K562 (cell line): ENCODE results near the gene PRCC. TPM values are rescaled to one million over a fixed set of nuclear protein-coding genes. Genes with fewer than 3 reads are reported as not detected.

Source experiments
- CHCHD3 ChIP-seq: fragments of 250-450 bp; sonication (Bioruptor Pico); IDR thresholded peaks from 2 replicates; pipeline ENCODE4 v2.1.2; 2022; ENCODE audit warnings: mild to moderate bottlenecking
- CHD4 ChIP-seq: fragments of 200-600 bp; sonication (generic); IDR thresholded peaks from 3 replicates; pipeline ENCODE4 v1.6.1; 2012; ENCODE audit warnings: low read depth, mild to moderate bottlenecking, mixed read lengths, low read length, inconsistent platforms; ENCODE audit not compliant: insufficient read depth, insufficient replicate concordance, poor library complexity, severe bottlenecking
- FOSL1 ChIP-seq: fragments of 200-800 bp; sonication (Bioruptor generic); conservative IDR thresholded peaks from 2 replicates; pipeline ENCODE4 v1.6.1; 2016; ENCODE audit warnings: missing genetic modification characterization, missing compliant biosample characterization
- FOXK2 ChIP-seq, 2 experiments: fragments of 450-650 bp; IDR thresholded peaks in 1 of 2; conservative IDR thresholded peaks in 1 of 2; 2 replicates each; pipeline ENCODE4 v1.6.1; 2016; ENCODE audit warnings: low read depth in 2 of 2, mild to moderate bottlenecking in 1 of 2
- HNRNPUL1 ChIP-seq: fragments of 200-400 bp; formaldehyde crosslinking; IDR thresholded peaks from 2 replicates; pipeline ENCODE4 v1.6.1; 2017; ENCODE audit warnings: low read length
- ILF3 ChIP-seq: fragments of 450-650 bp; IDR thresholded peaks from 2 replicates; pipeline ENCODE4 v1.6.1; 2018; ENCODE audit warnings: antibody characterized with exemption, mild to moderate bottlenecking, moderate library complexity, borderline replicate concordance
- ILK ChIP-seq: fragments of 450-650 bp; IDR thresholded peaks from 2 replicates; pipeline ENCODE4 v1.6.1; 2016; ENCODE audit warnings: missing genetic modification characterization, low read depth, mild to moderate bottlenecking, missing compliant biosample characterization, moderate library complexity, borderline replicate concordance
- KDM2B ChIP-seq: fragments of 250-450 bp; sonication (Bioruptor Pico); IDR thresholded peaks from 2 replicates; pipeline ENCODE4 v1.8.0; 2021; ENCODE audit warnings: mild to moderate bottlenecking, moderate library complexity
- MAZ ChIP-seq, 2 experiments: fragments of 450-650 bp in 1 of 2; sonication (generic) in 1 of 2; formaldehyde crosslinking; IDR thresholded peaks in 1 of 2; conservative IDR thresholded peaks in 1 of 2; 2 replicates each; pipeline versions ENCODE4 v1.4.0 to v1.5.0; 2020; ENCODE audit warnings: mild to moderate bottlenecking in 1 of 2, missing genetic modification reagents in 1 of 2
- NCOA6 ChIP-seq: fragments of 450-650 bp; IDR thresholded peaks from 2 replicates; pipeline ENCODE4 v1.6.1; 2017; ENCODE audit warnings: mild to moderate bottlenecking
- NUFIP1 ChIP-seq: fragments of 450-650 bp; IDR thresholded peaks from 2 replicates; pipeline ENCODE4 v1.6.1; 2018; ENCODE audit not compliant: partially characterized antibody
- OTX1 ChIP-seq: fragments of 450-650 bp; formaldehyde crosslinking; IDR thresholded peaks from 2 replicates; pipeline ENCODE4 v1.4.0; 2022; ENCODE audit warnings: mild to moderate bottlenecking
- PCBP1 ChIP-seq: fragments of 200-400 bp; formaldehyde crosslinking; IDR thresholded peaks from 2 replicates; pipeline ENCODE4 v1.6.1; 2018; ENCODE audit warnings: mild to moderate bottlenecking, low read depth, low read length; ENCODE audit not compliant: poor library complexity, severe bottlenecking
- PHB ChIP-seq: fragments of 250-450 bp; sonication (Bioruptor Pico); IDR thresholded peaks from 2 replicates; pipeline ENCODE4 v1.5.0; 2021
- SRSF9 ChIP-seq: fragments of 200-400 bp; formaldehyde crosslinking; IDR thresholded peaks from 2 replicates; pipeline ENCODE4 v1.6.1; 2017; ENCODE audit warnings: low read depth, low read length, borderline replicate concordance
- THRAP3 ChIP-seq: fragments of 450-650 bp; IDR thresholded peaks from 2 replicates; pipeline ENCODE4 v1.6.1; 2016; ENCODE audit warnings: mild to moderate bottlenecking, inconsistent platforms, borderline replicate concordance
- TSC22D4 ChIP-seq: fragments of 450-650 bp; IDR thresholded peaks from 2 replicates; pipeline ENCODE4 v1.6.1; 2016; ENCODE audit warnings: missing genetic modification characterization, missing biosample characterization, control low read depth
- XRCC3 ChIP-seq: fragments of 450-650 bp; IDR thresholded peaks from 2 replicates; pipeline ENCODE4 v1.6.1; 2017; ENCODE audit warnings: mild to moderate bottlenecking, moderate library complexity
- ZBTB1 ChIP-seq: sonication (generic); formaldehyde crosslinking; IDR thresholded peaks from 2 replicates; pipeline ENCODE4 v1.8.1; 2023; ENCODE audit warnings: missing genetic modification reagents, low read depth, mild to moderate bottlenecking, borderline replicate concordance
- ZNF140 ChIP-seq: fragments of 250-450 bp; sonication (Bioruptor Pico); IDR thresholded peaks from 2 replicates; pipeline ENCODE4 v1.8.0; 2021; ENCODE audit warnings: moderate library complexity, mild to moderate bottlenecking, inconsistent platforms
- ZNF282 ChIP-seq: sonication (generic); formaldehyde crosslinking; IDR thresholded peaks from 2 replicates; pipeline ENCODE4 v1.8.1; 2023; ENCODE audit warnings: missing genetic modification reagents
- ZNF586 ChIP-seq: fragments of 450-650 bp; formaldehyde crosslinking; conservative IDR thresholded peaks from 2 replicates; pipeline ENCODE4 v1.4.0; 2020; ENCODE audit warnings: mild to moderate bottlenecking, moderate library complexity
- ZNF75A ChIP-seq: fragments of 450-650 bp; formaldehyde crosslinking; IDR thresholded peaks from 2 replicates; pipeline ENCODE4 v1.4.0; 2020; ENCODE audit warnings: mild to moderate bottlenecking
- polyA plus RNA-seq, 8 experiments: library from polyadenylated mRNA; depleted of rRNA in 4 of 8; stranded (reverse) in 5 of 8; unstranded in 3 of 8; fragments of >200 nt; fragmentation: Nextera tagmentation in 2 of 8; fragmentation: Illumina TruSeq in 1 of 8; extraction: Ambion mirVana in 2 of 8; extraction: Trizol in 1 of 8; gene quantifications; 2 replicates each; pipeline versions ENCODE4 v1.2.1 to v1.2.3, GENCODE V29; 2011 to 2014; ENCODE audit warnings: inconsistent platforms in 1 of 8, missing spikeins in 1 of 8
- total RNA-seq, 7 experiments: library from RNA; depleted of rRNA in 6 of 7; stranded (reverse); fragments of >200 nt in 6 of 7; fragmentation: Illumina TruSeq in 2 of 7; extraction: Trizol in 2 of 7; gene quantifications; 2 replicates each; pipeline versions ENCODE4 v1.2.1 to v1.2.3, GENCODE V29; 2011 to 2021; ENCODE audit warnings: low replicate concordance in 1 of 7
- TF ChIP-seq, protein P1 (sequence below), 2 experiments: fragments of 450-650 bp in 1 of 2; sonication (generic) in 1 of 2; formaldehyde crosslinking in 1 of 2; IDR thresholded peaks in 1 of 2; conservative IDR thresholded peaks in 1 of 2; 2 replicates each; pipeline versions ENCODE4 v1.6.1 to v1.8.1; 2016 to 2023; ENCODE audit warnings: mild to moderate bottlenecking in 2 of 2, moderate library complexity in 2 of 2, inconsistent platforms in 1 of 2, missing genetic modification reagents in 1 of 2
- TF ChIP-seq, protein P2 (sequence below): sonication (generic); formaldehyde crosslinking; IDR thresholded peaks from 2 replicates; pipeline ENCODE4 v1.8.0; 2022; ENCODE audit warnings: mild to moderate bottlenecking, low read depth, missing genetic modification reagents
- TF ChIP-seq, protein P3 (sequence below): fragments of 450-650 bp; IDR thresholded peaks from 2 replicates; pipeline ENCODE4 v1.6.1; 2017; ENCODE audit warnings: antibody characterized with exemption

The PRCC gene
- total and polyA plus RNA-seq, 9 of the 15 experiments (the other 6 are each of a cell fraction or from before 2014, with no cell fraction given): 23.9 to 201 (median 41.1) TPM

DNA sequence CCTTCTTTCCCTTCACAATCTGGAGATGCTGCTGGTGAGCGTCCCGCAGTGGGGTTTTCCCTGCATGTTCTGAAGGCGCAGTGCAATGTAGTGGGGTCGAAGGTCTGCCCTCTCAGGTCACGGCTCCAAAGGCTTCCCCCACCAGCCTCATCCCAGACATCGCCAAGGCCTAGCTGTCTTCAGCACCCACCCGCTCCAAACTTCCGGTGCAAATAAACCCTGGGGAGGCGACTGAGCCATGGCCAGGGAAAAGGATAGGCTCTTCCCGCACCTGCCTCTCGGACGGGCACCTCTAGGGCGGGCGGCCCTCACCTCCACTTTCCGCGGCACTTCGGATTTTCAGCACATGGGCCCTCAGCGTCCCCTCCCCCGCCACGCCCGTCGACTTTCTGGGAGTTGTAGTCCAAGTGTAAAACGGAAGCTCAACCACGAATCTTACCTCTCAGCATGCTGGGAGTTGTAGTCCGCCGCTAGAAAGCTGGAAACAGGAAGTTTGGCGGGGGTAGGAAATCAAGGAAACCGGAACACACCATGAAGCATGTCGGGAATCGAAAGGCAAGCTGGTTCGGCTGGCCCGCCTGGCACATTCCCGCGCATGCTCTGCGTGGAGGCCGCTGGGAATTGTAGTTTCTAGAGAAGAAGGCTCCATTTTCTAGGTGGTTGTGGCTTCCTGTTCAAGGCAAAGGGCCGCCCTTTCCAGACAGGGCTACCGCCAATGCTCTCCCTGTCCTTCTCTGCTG lies 26.4 kb upstream of the PRCC start, which contains the start of gene MRPL24 (continued):
- TF ChIP-seq, protein P1, sequence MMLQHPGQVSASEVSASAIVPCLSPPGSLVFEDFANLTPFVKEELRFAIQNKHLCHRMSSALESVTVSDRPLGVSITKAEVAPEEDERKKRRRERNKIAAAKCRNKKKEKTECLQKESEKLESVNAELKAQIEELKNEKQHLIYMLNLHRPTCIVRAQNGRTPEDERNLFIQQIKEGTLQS (IDR thresholded peaks at IDR 0.05): no peak
- TF ChIP-seq, protein P1 (CRISPR knock-in tag; conservative IDR thresholded peaks at IDR 0.05): no peak
- TF ChIP-seq CHCHD3 (no peak), HNRNPUL1 (no peak), SRSF9 (no peak), OTX1 (no peak), PHB (CRISPR knock-in tag) (no peak), FOXK2 (conservative IDR thresholded peaks at IDR 0.05 in 1 of 2, IDR thresholded peaks at IDR 0.05 in 1 of 2; ENCODE audit: low read depth in 2 of 2) (peak; percentile 87 to 92), ZNF586 (CRISPR knock-in tag) (no peak), PCBP1 (no peak), NCOA6 (no peak), MAZ (CRISPR knock-in tag; conservative IDR thresholded peaks at IDR 0.05 in 1 of 2, IDR thresholded peaks at IDR 0.05 in 1 of 2) (peak; percentile 83 to 88), NUFIP1 (no peak), XRCC3 (no peak), THRAP3 (no peak), TSC22D4 (tag) (no peak), ZNF140 (no peak), CHD4 (no peak), FOSL1 (tag) (peak; percentile 59), ZNF282 (no peak), ILK (tag) (no peak), KDM2B (CRISPR knock-in tag) (no peak), ZBTB1 (CRISPR knock-in tag) (no peak), ILF3 (no peak), ZNF75A (CRISPR knock-in tag) (no peak)
- TF ChIP-seq, protein P2, sequence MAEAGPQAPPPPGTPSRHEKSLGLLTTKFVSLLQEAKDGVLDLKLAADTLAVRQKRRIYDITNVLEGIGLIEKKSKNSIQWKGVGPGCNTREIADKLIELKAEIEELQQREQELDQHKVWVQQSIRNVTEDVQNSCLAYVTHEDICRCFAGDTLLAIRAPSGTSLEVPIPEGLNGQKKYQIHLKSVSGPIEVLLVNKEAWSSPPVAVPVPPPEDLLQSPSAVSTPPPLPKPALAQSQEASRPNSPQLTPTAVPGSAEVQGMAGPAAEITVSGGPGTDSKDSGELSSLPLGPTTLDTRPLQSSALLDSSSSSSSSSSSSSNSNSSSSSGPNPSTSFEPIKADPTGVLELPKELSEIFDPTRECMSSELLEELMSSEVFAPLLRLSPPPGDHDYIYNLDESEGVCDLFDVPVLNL (CRISPR knock-in tag): peak; percentile 53
- TF ChIP-seq, protein P3, sequence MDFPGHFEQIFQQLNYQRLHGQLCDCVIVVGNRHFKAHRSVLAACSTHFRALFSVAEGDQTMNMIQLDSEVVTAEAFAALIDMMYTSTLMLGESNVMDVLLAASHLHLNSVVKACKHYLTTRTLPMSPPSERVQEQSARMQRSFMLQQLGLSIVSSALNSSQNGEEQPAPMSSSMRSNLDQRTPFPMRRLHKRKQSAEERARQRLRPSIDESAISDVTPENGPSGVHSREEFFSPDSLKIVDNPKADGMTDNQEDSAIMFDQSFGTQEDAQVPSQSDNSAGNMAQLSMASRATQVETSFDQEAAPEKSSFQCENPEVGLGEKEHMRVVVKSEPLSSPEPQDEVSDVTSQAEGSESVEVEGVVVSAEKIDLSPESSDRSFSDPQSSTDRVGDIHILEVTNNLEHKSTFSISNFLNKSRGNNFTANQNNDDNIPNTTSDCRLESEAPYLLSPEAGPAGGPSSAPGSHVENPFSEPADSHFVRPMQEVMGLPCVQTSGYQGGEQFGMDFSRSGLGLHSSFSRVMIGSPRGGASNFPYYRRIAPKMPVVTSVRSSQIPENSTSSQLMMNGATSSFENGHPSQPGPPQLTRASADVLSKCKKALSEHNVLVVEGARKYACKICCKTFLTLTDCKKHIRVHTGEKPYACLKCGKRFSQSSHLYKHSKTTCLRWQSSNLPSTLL: no peak
